ENCODE data around the gene CDK11B.
"Not testable (repeated sequence)": the region's sequence is repeated elsewhere in the genome, so short reads cannot be mapped to it uniquely, and the experiment has no call there.

The CDK11B gene

DNA sequence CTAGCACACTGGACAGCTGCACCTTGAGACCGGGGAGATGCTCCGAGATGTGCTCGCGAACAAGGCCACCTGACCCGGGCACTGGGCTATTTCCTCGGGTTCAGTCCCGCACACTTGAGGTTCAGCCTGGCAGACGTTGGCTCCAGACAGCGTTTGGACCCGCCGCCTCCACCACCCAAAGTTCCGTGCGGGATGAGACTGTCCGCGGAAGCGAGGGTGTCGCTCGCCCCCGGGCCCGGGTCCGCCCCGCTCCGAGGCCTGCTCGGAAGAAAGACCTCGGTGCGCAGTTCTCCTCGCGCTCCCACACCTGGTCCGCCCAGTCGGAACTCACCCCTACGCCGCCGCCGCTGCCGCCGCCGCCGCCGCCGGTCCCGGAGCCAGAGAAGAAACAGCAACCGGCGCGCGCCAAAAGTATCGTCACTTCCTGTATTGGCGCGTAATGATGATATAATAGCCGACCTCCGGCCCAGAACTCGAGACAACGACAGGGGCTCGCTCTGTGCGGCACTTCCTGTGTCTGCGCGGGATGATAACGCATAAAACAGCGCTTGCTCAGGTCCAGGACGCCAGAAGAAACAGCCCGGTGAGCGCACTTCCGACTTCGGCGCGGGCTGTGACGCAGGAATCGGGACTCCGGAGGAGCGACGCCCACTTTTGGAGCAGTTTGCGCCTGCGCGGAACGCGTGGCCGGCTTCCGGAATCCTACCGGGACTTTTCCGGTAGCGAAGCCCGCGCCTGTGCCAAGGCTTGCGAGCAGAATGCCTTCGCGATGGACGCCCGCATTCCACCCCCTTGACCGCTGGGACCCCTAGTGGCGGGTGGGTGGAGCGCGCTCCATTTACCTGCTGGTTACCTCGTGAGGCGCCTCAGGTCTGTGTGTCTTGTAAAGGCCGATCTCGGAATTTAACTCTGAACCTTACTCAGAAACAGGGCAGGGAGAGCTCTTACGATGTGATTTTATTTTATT is at the start of gene CDK11B:
Gene CDK11B (minus strand): TSS at position 422 of the 967 bp plus-strand sequence. CDS start 1,519 bp downstream, outside the sequence.
- DNase-seq, result peak; percentile 90

DNA sequence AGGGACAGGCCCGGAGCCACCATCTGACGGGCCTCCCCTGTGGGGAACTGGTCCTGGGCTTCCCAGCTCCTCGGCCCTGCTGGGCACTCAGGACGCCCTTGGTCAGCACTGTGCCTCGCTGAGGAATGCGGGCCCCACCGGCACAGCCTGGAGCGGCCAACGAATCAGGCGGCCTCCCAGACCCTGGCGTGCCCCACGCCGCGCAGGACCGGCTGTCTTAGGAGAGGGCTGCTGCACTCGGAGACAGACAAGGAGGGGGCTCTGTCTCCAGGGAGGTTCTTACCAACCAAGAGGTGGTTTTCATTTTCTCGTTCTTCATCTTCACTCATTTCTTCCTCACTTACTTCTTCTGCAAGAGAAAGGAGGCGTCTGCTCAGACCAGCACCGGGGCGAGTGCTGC is 49.1 kb upstream of the CDK11B start:
- not testable (repeated sequence) for DNase-seq

DNA sequence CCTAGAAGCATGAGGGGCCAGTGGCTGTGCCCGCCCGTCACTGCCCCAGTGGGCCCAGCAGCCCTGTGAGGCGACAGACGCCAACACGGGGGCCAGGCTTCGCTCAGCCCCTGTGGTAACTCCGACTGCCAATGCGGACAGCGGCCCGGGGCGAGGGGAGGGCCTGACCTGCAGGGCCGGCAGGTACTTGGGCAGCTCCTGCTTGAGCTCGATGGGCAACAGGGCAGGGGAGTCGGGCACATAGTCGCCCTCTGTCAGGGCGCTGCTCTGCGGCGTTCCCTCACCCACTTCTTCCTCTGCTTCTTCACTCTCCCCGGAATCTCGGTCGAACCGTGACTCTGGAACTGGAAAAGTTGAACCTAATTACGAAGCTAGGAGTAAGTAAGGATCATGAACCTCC is 48.4 kb upstream of the CDK11B start:
- not testable (repeated sequence) for DNase-seq

DNA sequence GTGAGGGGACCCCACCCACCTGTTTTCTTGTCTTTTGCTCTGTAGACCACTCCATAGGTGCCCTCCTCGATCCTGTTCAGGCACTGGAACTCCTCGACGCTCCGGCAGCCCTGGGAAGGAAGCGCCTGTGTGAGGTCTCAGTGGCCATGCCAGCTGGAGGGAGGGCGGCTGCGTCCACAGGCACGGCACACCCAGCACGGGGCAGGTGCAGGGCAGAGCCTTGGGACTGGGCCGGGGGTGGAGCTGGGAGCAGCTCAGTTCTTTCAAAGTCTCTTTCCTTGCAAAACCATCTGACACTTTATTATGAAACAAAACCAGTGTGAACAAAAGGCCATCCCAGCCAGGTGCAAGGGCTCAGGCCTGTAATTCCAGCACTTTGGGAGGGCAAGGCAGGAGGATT is 46.8 kb upstream of the CDK11B start:
- DNase-seq, result not testable (repeated sequence)

DNA sequence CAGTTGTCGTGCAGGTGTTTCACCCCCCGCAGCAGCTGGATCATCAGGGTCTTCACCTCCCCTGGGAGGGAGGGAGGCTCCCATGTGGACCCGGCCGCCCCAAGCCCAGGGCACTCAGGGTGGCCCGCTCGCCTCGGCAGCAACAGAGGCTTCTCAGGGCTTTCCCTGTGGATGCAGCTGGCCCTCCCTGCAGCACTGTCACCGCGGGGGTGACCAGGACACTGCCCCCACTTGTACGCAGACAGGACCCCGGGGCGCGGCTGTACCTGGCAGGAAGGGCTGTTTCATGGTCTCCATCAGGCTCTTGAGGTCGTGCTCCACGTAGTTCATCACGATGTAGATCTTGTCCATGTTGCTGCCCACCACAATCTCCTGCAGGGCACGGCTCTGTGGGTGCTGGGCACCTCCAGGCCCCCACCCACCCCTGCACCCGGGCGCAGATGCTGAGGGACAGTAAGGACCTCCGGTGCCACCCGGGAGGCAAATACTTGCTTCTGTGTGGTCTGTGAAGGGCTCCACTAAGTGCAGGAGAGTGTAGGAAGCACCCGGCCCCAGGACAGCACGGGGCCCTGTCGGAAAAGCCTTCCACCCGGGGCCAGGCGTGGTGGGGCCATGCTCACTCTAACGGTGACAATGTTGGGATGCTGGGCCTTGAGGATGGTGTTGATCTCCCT is 45.6 kb upstream of the CDK11B start:
- not testable (repeated sequence) for DNase-seq

DNA sequence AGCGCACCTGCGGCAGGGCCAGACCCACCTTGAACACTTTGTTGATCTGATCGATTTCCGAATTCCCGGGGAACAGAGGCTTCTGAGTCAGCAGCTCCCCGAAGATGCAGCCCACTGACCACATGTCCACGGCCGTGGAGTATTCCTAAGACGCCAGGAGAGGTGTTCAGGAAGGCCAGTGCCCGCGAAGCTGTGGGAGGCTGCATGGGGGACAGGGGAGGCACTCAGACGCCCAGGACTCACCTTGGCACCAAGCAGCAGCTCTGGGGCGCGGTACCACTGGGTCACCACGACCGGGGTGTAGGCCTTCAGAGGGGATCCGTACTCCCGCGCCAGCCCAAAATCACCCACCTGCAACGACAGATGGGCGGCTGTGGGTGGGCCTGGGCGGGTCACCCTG is 45.0 kb upstream of the CDK11B start:
- DNase-seq, result no peak

DNA sequence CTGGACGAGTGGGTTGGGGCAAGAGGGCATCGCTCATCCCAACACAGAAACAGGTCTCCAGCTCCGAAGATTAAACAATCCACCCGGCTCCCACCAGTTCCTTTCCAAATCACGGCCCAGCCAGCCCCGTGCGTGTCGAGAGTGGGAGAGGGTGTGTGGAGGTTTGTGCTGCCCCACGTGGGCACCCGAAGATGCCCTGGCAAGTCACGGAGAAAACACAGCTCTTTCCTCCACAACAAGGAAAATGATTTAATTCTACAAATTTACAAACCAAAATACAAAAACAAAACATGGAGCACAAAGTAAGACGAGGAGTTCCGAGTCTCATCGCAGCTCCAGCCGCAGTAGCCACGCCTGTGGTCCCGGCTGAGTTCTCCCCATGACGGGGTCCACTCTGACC is 43.7 kb upstream of the CDK11B start:
- DNase-seq, result not testable (repeated sequence)

DNA sequence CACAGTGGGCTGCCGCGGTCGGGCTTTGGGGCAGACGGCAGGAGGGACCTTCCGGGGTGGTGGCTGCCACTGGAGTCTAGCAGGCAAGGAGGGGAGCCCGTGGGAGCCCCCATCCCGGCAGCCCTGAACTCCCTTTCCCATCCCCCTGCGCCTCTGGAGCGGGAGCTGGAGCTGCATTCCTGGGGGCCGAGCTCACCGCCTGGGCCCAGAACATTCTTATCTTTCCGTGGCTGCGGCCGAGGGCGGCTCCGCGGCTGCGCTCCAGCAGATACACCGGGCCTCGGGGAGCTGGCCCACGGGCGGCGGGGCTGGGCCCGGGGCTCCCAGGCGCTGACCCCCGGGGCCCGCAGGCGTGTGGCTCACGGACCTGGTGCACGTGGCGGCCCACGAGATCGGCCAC is 41.8 kb upstream of the CDK11B start:
- DNase-seq, result not testable (repeated sequence)

DNA sequence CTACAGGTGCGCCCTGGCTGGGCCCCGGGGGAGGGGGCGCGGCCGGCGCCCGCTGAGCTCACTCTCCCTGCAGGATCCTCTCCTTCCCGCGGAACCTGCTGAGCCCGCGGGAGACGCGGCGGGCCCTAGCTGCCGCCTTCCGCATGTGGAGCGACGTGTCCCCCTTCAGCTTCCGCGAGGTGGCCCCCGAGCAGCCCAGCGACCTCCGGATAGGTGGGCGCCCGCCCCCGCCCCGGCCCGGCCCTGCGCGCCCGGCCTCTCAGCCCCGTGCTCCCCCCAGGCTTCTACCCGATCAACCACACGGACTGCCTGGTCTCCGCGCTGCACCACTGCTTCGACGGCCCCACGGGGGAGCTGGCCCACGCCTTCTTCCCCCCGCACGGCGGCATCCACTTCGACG is 41.3 kb upstream of the CDK11B start:
- DNase-seq, result not testable (repeated sequence)

DNA sequence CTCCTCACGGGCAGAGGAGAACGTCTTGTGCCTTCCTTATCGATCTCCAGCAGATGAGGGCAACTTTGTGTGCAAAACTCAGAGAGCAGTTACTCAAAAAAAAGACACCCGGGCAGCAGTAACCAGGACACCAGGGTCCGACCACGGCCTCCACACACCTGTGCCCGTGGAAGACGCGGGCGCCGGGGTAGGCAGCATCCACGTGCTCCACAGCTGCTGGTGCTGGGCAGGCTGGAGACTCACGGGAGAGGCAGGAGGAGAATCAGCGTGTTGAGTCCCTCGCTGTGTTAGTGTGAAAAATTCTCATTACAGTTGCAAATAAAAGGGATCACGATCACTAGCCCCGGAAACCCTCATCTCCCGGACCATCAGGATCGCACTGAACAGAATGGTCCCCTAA is 40.3 kb upstream of the CDK11B start:
- not testable (repeated sequence) for DNase-seq

DNA sequence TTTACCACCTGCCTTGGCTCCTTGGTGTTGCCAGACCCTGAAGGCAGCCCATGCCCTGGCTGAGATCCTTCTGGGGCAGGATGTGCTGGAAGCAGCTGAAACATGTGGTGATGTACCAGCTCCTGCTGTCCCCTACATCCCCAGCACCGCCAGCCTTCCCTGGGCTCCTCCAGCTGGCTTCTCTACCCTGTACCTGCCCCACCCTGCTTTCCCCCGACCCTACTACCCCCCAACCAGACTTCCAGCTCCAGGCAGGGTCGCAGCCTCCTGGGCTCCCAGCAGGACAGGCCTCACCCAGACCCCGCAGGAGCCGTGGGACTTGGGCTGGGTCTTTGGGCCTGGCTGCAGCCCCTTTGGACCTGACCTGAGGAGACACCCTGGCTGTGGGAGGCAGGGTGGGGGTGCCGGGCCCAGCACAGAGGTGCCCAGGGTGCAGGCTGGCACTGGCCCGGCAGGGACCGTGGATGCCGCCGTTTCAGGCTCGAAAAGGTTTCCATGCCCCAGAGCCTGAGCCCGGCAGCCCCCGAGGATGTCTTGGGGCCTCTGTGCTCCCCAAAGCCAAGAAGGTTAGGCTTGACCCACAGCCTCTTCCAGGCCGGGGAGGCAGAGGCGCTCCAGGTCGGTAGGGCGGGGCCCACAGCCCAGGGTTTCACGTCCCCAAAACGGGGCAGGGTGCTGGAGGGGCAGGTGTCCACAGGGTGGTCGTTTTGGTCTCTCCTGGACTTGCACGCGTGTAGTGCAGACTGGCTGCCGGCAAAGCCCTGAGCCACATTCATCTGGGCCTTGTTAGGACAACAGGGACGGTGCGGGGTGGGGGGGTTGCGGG is 38.8 kb upstream of the CDK11B start:
- not testable (repeated sequence) for DNase-seq

DNA sequence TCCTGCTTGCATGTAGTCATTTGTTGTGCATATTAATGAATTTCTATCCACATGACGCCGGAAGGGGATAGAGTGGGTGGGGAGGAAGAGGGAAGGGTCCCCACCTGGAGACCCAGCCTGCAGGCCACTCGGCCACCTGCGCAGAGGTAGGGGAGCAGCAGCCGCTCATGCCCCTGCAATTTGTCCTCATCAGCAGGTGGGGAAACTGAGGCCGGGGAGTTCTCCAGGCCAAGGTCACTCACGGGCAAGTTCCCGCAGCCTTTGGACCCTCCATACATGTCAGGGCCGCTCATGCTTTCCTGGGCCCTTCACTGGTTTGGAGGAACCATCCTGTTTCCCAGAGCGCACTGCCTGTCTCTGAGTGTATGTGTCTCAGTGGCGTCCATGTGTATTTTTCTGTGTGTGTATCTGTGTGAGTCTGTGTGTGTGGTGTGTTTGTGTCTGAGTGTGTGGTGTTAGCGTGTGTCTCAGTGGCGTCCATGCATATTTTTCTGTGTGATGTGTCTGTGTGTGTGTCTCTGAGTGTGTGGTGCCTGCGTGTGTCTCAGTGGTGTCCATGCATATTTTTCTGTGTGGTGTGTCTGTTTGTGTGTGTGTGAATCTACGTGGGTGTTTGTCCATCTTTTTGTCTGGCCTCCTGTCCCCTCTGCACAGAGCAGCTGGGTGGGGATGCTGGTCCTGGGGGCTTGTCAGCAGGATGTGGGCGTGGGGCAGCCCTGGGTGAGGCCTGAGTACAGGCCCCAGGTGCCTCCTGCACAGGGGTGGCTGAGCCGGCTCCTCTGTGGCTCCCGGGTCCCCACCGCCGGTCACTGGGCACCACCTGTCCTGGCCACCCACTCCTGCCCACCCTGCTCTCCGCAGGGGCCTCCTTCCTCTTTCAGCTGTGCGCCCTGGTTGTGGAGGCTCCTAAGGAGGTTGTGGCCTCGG is 37.9 kb upstream of the CDK11B start:
- DNase-seq, result not testable (repeated sequence)

DNA sequence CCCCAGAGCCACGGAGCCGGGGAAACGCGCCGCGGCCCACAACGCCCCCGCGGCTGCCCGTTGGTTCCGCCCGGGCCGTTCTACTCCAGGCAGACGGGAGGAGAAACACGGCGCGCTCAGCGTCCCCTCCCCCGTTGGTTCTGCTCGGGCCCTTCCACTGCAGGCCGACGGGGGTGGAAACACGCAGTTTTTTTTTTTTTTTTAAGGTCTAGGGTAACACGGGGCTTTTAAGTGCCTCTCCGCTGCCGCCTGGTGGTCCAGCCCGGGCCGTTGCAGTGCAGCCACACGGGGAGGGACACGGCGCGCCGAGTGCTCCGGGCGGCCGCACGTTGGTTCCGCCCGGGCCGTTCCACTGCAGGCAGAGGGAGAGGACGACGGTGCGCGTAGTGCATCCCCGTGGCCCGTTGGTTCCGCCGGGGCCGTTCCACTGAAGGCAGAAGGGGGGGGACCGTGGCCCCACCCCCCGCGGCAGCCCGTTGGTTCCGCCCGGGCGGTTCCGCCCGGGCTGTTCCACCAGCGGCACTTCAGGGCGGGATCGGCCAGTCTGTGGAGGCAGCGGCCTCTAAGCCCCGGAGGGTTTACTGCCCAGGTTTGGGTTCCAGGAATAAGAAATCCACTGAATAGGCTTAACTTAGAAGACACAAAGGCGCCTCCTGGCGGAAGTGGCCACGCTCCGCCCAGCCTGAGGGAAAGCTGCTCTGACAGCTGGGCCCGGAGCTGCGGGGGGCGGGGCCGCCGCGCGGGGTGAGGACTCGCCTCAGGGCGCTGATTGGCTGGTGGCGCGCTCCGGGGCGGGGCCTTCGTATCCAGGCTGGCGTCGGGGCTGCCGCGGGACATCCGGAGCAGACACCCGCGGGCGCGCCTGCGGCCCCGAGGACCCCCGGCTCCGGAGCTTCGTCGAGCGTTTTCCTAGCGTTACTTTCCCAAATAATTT is 34.2 kb upstream of the CDK11B start, which contains the start of gene SLC35E2B:
Gene SLC35E2B (minus strand): TSS at position 82 of the 934 bp plus-strand sequence. CDS start 16,096 bp downstream, outside the sequence.
- peak; percentile 86 for DNase-seq

DNA sequence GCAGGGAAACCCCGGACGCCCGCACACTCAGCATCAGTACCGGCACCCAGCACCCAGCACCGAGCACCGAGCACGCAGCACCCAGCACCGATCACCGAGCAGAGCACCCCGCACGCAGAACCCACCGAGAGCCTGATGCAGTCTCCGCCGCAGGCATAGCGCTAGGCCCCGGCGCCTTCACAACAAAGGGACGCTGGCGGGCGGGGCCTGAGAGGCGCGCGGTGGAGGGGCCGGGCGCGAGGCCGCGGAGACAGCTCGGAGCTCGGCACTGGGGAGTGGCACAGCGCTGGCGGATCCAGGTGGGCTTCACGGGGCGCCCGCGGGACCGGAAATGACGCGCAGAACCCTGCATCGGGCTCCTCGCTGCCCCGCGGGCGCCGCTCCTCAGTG is 33.5 kb upstream of the CDK11B start:
- peak; percentile 65 for DNase-seq

DNA sequence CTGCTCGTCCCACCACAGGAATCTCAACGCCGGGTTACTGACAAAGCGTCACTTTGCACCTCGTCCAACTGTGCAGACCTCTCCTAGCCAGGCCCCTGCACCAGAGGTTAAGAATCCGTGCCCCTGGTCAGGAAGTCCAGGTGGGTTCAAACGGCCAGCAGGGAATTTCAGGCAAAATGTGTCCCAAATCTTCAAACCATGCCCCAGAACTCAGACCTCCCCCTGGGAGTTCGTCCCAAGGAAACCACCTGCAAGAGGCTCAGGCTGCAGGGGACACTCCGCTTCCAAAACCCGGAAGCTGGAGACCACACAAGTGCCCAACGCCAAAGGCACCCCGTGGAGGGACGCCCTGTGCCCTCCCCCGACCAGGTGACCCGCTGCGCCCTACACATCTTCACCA is 32.6 kb upstream of the CDK11B start:
- not testable (repeated sequence) for DNase-seq

DNA sequence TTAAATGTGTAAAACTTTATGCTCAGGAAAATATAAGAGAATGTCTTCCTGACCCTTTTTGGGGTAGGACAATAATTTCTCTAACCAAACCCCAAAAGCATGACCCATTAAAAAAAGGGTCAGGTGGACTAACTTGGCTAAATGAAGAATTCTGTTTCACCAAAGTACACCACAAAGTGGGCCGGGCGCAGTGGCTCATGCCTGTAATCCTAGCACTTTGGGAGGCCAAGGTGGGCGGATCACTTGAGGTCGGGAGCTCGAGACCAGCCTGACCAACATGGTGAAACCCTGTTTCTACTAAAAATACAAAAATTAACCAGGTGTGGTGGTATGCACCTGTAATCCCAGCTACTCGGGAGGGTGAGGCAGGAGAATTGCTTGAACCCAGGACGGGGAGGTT is 30.7 kb upstream of the CDK11B start:
- DNase-seq, result not testable (repeated sequence)

DNA sequence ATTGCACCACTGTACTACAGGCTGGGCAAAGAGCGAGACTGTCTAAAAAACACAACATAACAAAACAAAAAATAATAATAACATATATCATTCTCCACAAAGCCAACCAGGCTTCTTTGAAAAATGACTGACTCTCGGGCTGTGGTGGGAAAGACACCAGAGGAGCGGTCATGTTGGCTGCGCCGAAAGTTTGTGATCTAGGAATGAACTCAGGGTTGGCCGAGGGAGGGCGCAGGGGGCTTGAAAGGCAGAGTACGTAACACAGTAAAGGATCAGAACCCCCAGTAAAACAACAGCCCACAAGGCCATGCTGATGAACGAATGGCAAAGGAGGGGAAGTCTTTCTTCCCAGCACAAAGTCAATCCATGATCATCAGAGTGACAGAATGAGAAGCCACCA is 29.0 kb upstream of the CDK11B start:
- DNase-seq, result no peak

DNA sequence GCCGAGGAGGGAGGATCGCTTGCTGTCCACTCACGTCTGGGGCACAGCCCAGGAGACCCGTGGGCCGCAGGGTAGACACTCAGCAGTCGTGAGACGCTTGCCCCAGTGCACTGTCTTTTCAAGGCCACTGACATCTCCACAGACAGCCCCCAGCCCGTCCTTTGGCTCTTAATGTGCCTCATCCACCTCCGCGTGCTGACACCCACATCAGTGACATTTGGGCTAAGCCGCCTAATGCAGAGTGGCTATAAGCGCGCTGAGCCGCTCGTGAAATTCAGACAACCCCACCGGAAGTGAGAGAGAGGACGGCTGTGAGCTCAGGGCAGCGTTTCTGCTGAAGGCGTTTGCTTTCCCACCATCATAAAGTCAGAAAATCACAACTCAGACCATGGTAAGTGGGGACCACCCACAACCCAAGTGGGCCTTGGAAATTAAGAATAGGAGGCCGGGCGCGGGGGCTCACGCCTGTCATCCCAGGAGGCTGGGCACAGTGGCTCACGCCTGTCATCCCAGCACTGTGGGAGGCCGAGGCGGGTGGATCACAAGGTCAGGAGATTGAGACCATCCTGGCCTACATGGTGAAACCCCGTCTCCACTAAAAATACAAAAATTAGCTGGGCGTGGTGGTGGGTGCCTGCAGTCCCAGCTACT is 25.4 kb upstream of the CDK11B start:
- no peak for DNase-seq

DNA sequence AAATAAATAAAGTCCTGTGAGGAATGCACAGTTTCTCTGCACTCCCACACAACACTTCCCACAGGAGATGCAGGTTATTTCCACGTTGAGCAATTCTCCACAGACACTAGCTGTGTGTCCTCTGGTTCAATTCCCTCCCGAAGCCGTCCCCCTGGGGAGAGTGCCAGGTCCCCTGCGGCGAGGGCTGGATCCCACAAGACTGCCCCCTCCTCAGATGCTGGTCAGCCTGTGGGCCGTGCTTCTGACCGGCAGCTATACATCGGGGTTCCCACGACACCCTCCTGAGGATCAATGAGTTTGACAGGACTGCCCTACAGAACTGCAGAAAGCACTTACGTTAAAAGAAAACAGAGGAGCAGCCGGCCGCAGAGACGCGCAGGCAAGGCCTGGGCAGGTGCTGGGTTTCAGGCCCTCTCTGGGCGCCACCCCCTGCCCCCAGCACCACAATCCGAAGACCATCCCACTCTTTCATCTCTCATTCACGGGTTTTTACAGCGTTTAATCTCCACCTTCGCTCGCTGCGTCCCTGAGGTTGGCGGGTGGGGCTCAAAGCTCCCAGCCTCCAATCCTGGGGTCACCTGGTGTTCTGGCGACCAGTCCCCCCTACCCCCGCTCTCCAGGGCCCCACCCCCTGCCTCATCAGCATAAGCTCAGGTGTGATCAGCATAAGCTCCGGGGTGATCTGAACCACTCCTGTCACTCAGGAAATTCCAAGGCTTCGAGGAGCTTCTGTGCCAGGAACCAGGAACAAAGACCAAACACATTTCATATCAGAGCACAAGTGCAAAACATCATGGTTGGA is 24.5 kb upstream of the CDK11B start:
- DNase-seq, result no peak
